ENCODE measurements around the gene HIVEP1.
"Not testable (repeated sequence)": the region's sequence is repeated elsewhere in the genome, so short reads cannot be mapped to it uniquely, and the experiment has no call there.

Gene HIVEP1

GRCh38 chr6:12163744-12164507 is 151.8 kb downstream of the HIVEP1 start:
- no peak for DNase-seq

GRCh38 chr6:12164508-12164770 is 152.3 kb downstream of the HIVEP1 start:
- DNase-seq: no peak

GRCh38 chr6:12165297-12165696 is 153.2 kb downstream of the HIVEP1 start:
- no peak for DNase-seq

- DNase-seq: no peak
Measured at GRCh38 chr6:12165722-12166280, 153.7 kb downstream of the HIVEP1 start.

GRCh38 chr6:12169377-12169776 is 157.3 kb downstream of the HIVEP1 start:
- DNase-seq: no peak

GRCh38 chr6:12170351-12171092 is 158.4 kb downstream of the HIVEP1 start:
- no peak for DNase-seq

- DNase-seq: no peak
Measured at GRCh38 chr6:12171717-12172116, 159.6 kb downstream of the HIVEP1 start.

GRCh38 chr6:12172572-12172971 is 160.5 kb downstream of the HIVEP1 start:
- DNase-seq: no peak

- DNase-seq: no peak
Measured at GRCh38 chr6:12173181-12173580, 161.1 kb downstream of the HIVEP1 start.

- DNase-seq: no peak
Measured at GRCh38 chr6:12173661-12174060, 161.5 kb downstream of the HIVEP1 start.

- DNase-seq: no peak
Measured at GRCh38 chr6:12174878-12175277, 162.8 kb downstream of the HIVEP1 start.

- no peak for DNase-seq
Measured at GRCh38 chr6:12175626-12176025, 163.5 kb downstream of the HIVEP1 start.

GRCh38 chr6:12176782-12177181 is 164.7 kb downstream of the HIVEP1 start:
- DNase-seq: not testable (repeated sequence)

GRCh38 chr6:12178521-12178920 is 166.4 kb downstream of the HIVEP1 start:
- DNase-seq: no peak

- DNase-seq: no peak
Measured at GRCh38 chr6:12181481-12181880, 169.4 kb downstream of the HIVEP1 start.

GRCh38 chr6:12182676-12183075 is 170.6 kb downstream of the HIVEP1 start:
- no peak for DNase-seq

- no peak for DNase-seq
Measured at GRCh38 chr6:12185081-12185673, 173.1 kb downstream of the HIVEP1 start.

GRCh38 chr6:12186528-12186927 is 174.4 kb downstream of the HIVEP1 start:
- no peak for DNase-seq

- no peak for DNase-seq
Measured at GRCh38 chr6:12189150-12189549, 177.0 kb downstream of the HIVEP1 start.

GRCh38 chr6:12189661-12190060 is 177.5 kb downstream of the HIVEP1 start:
- DNase-seq: no peak

GRCh38 chr6:12190252-12190651 is 178.1 kb downstream of the HIVEP1 start:
- no peak for DNase-seq

GRCh38 chr6:12196326-12196936 is 184.3 kb downstream of the HIVEP1 start:
- no peak for DNase-seq

GRCh38 chr6:12198851-12199250 is 186.7 kb downstream of the HIVEP1 start:
- no peak for DNase-seq
